ENCODE measurements around the gene MED15.

The MED15 gene

DNA sequence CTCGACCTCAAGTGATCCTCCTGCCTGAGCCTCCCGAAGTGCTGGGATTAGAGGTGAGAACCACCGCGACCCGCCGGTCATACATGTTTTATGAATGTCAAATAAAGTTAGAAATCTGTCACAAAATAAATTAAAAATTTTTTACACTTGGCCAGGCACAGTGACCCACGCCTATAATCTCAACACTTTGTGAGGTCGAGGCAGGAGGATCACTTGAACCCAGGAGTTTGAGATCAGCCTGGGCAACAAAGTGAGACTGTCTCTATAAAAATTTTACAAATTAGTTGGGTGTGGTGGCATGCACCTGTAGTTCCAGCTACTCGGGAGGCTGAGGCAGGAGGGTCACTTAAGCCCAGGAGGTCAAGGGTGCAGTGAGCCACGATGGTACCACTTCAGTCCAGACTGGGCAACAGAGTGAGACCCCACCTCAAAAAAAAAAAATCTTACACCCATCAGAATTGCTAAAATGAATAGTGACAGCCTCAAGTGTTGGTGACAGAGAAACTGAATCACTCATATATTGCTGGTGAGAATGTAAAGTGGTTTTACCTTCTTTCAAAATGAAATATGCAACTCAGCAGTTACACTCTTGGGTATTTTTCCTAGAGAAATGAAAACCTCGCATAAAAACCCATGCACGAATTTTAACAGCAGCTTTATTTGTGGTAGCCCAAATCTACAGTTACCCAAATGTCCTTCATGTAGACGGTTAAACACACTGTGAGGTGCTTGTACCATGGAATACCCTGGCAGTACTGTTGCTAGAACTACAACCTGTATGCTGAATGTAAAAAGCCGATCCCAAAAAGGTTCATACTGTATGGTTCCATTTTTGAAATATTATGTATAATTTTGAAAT lies 55.4 kb downstream of the MED15 start:
- TF ChIP-seq, protein P1, sequence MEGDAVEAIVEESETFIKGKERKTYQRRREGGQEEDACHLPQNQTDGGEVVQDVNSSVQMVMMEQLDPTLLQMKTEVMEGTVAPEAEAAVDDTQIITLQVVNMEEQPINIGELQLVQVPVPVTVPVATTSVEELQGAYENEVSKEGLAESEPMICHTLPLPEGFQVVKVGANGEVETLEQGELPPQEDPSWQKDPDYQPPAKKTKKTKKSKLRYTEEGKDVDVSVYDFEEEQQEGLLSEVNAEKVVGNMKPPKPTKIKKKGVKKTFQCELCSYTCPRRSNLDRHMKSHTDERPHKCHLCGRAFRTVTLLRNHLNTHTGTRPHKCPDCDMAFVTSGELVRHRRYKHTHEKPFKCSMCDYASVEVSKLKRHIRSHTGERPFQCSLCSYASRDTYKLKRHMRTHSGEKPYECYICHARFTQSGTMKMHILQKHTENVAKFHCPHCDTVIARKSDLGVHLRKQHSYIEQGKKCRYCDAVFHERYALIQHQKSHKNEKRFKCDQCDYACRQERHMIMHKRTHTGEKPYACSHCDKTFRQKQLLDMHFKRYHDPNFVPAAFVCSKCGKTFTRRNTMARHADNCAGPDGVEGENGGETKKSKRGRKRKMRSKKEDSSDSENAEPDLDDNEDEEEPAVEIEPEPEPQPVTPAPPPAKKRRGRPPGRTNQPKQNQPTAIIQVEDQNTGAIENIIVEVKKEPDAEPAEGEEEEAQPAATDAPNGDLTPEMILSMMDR (IDR thresholded peaks at IDR 0.05), result no peak
- TF ChIP-seq ZFX (IDR thresholded peaks at IDR 0.05; ENCODE audit: borderline replicate concordance), result no peak
- H3K27ac ChIP-seq, result no peak overlapping the region

DNA sequence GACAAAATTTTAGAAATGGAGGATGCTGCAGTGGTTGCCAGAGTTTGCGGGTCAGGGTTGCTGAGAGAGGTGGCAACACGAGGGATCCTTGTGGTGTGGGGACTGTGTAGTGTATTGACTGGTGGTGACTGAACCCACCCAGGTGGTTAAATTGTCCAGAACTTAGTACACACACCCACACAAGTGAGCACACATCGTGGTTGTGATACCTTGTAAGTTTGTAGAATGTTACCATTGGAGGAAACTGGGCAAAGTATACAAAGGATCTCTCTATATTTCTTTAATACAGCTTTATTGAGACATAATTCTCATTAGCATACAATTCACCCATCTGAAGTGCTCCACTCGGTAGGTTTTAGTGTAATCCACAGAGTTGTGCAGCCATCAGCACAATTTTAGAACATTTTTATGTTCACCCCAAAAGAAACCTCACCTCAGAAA lies 56.1 kb downstream of the MED15 start:
- TF ChIP-seq, protein P1 (IDR thresholded peaks at IDR 0.05), result no peak
- TF ChIP-seq ZFX (IDR thresholded peaks at IDR 0.05; ENCODE audit: borderline replicate concordance), result no peak
- H3K27ac ChIP-seq, result 0 out of 2 replicates have a peak overlapping the region, but pooled peaks have one; percentile 31

- no peak for TF ChIP-seq ZFX (IDR thresholded peaks at IDR 0.05; ENCODE audit: borderline replicate concordance)
- TF ChIP-seq, protein P1 (IDR thresholded peaks at IDR 0.05), result no peak
- 0 out of 2 replicates have a peak overlapping the region, but pooled peaks have one; percentile 31 for H3K27ac ChIP-seq
Measured at GRCh38 chr22:20563941-20564371, 56.5 kb downstream of the MED15 start.

DNA sequence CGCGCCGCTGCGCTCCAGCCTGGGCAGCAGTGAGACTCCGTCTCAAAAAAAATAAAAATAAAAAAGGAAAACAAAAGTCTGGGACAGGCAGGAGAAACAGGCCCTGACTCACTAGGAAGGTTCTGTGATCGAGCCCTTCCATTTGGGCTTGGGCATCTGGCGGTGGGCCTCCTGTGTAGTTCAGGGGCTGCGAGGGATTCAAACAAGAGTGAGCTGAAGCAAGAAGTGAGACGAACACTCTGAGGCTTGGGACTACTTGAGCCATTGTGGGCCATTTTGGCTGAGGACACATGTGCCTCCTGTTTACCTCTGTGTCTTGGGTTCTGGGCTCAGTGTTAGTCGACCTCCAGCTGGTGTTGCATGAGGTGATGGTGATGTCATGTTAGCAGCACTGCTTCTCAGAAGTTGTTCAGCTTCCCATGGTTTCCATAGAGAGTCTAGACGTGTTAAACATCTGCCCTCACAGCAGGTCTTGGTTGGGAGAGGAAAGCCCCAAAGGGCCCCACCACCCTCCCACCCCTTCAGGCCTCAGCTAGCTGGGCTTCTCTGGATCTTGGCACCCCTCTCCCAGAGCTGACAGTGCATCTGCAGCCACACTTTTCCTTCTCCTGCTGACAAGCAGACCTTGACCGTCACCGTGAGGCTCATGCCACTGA lies 57.8 kb downstream of the MED15 start:
- TF ChIP-seq ZFX (IDR thresholded peaks at IDR 0.05; ENCODE audit: borderline replicate concordance), result no peak
- TF ChIP-seq, protein P1 (IDR thresholded peaks at IDR 0.05), result no peak
- no peak overlapping the region for H3K27ac ChIP-seq

DNA sequence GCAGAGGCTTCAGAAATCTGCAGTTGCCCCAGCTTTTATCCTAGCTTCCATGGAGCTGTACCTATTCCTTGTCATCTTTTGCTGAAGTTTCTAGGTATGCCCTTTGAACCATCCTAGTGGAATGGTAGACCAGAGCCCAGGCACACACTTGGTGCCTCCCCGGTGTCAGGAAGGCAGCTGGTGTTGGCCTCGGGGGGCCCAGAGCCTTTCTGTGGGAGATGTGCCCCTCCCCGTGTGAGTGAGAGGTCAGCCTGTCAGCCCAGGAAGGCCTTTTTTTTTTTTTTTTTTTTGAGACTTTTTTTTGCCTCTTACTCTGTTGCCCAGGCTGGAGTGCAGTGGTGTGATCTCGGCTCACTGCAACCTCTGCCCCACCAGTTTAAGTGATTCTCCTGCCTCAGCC lies 58.4 kb downstream of the MED15 start:
- H3K27ac ChIP-seq, result no peak overlapping the region
- TF ChIP-seq ZFX (IDR thresholded peaks at IDR 0.05; ENCODE audit: borderline replicate concordance), result no peak
- TF ChIP-seq, protein P1 (IDR thresholded peaks at IDR 0.05), result no peak

GRCh38 chr22:20566420-20567260 lies 59.2 kb downstream of the MED15 start:
- TF ChIP-seq, protein P1 (IDR thresholded peaks at IDR 0.05), result no peak
- no peak for TF ChIP-seq ZFX (IDR thresholded peaks at IDR 0.05; ENCODE audit: borderline replicate concordance)
- no peak overlapping the region for H3K27ac ChIP-seq

Measured in 22Rv1 (cell line).